ENCODE data around the gene ZFP92.
"Not testable (repeated sequence)": the region's sequence is repeated elsewhere in the genome, so short reads cannot be mapped to it uniquely, and the experiment has no call there.

Gene ZFP92

DNA sequence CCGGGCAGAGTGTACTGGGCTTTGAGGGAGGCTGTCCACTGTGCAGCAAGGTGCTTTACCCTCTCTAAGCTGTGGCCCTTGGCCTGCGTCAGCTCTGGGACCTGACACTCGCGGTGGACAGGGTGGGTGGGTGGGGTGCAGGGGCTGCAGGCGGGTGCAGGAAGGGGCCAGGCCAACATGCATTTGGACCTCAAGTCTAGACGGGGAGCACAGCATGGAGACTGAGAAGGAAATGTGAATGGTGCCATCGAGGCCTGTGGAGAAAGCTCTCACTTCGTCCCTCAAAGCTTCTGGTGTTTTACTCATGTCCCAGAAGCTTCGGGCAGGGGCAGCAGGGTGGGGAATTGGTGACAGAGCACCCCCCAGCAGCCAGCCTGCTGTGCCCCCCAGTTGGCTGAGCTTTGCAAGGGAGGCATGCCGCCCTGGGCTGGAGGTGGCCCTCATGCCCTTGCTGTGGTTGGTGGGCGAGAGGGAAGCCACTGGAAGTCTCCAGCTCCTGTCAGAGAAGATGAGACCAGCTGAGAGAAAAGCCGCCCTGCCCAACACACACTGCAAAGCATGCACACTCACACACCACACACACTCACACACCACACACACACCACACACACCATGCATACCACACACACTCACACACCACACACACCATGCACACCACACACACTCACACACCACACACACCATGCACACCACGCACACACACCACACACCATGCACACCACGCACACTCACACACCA, 22.4 kb upstream of the ZFP92 start:
- DNase-seq = no peak
- no peaks in the 10 kb centered on the region for H3K27me3 ChIP-seq (replicated peaks)
- in situ Hi-C loops (cut with HindIII; ENCODE audit: low pct_ligation_motif_present, low sequenced_read_pairs) = no loop called here

DNA sequence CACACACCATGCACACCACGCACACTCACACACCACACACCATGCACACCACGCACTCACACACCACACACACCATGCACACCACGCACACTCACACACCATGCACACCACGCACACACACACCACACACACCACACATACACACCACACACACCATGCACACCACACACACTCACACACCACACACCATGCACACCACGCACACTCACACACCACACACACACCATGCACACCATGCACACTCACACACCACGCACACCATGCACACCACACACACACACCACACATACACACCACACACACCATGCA, 21.9 kb upstream of the ZFP92 start:
- H3K36me3 ChIP-seq (replicated peaks); H3K4me3 ChIP-seq (ENCODE audit: low read depth, low read length); H3K27ac ChIP-seq; in situ Hi-C loops (cut with HindIII; ENCODE audit: low pct_ligation_motif_present, low sequenced_read_pairs); DNase-seq; H3K27me3 ChIP-seq (replicated peaks): not testable (repeated sequence)

More for the DNA sequence above, 22.4 kb upstream of the ZFP92 start:
- Histone ChIP-seq H3K4me3 (ENCODE audit: low read depth, low read length) (no peak overlapping the region), H3K36me3 (replicated peaks) (no peaks in the 10 kb centered on the region), H3K27ac (no peak overlapping the region)
- TF ChIP-seq, protein P1, sequence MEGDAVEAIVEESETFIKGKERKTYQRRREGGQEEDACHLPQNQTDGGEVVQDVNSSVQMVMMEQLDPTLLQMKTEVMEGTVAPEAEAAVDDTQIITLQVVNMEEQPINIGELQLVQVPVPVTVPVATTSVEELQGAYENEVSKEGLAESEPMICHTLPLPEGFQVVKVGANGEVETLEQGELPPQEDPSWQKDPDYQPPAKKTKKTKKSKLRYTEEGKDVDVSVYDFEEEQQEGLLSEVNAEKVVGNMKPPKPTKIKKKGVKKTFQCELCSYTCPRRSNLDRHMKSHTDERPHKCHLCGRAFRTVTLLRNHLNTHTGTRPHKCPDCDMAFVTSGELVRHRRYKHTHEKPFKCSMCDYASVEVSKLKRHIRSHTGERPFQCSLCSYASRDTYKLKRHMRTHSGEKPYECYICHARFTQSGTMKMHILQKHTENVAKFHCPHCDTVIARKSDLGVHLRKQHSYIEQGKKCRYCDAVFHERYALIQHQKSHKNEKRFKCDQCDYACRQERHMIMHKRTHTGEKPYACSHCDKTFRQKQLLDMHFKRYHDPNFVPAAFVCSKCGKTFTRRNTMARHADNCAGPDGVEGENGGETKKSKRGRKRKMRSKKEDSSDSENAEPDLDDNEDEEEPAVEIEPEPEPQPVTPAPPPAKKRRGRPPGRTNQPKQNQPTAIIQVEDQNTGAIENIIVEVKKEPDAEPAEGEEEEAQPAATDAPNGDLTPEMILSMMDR (IDR thresholded peaks at IDR 0.05; ENCODE audit: low read depth, low read length, missing control alignments) = no peak

DNA sequence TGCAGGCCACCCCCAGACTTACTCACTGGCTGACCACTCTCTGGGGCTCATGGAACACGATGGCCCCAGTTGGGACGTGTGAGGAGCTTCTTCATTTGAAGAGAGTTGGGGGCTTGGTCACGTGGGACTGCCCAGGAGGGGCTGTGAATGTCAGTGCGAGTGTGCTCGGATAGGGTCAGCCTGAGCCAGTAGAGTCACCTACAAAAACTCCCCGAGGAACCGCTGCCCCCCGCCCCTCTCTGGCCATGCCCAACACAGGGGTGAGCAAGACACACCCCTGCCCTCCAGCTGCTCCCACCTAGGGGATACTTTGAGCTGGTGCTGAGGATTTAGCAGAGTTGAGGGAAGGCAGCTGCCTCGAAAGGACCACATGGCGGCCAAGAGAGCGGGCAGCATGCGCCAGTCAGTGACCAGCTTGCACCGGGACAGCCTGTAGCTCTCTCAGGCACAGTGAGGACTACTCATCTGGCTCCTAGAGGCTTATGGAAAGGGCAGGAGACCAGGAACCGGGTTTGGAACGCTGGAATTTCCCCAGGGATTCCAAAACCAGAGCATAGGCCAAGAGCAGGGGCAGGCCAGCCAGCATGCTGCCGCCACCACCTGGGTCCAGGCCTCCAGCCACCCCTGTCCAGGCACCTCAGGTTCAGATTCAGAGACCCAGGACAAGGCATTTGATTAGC, 18.5 kb upstream of the ZFP92 start:
- in situ Hi-C loops (cut with HindIII; ENCODE audit: low pct_ligation_motif_present, low sequenced_read_pairs) = no loop called here
- H3K36me3 ChIP-seq (replicated peaks) = no peaks in the 10 kb centered on the region
- TF ChIP-seq, protein P1 (IDR thresholded peaks at IDR 0.05; ENCODE audit: low read depth, low read length, missing control alignments) = no peak
- no peak overlapping the region for H3K4me3 ChIP-seq (ENCODE audit: low read depth, low read length)
- no peak overlapping the region for H3K27ac ChIP-seq
- no peaks in the 10 kb centered on the region for H3K27me3 ChIP-seq (replicated peaks)
- DNase-seq = no peak

DNA sequence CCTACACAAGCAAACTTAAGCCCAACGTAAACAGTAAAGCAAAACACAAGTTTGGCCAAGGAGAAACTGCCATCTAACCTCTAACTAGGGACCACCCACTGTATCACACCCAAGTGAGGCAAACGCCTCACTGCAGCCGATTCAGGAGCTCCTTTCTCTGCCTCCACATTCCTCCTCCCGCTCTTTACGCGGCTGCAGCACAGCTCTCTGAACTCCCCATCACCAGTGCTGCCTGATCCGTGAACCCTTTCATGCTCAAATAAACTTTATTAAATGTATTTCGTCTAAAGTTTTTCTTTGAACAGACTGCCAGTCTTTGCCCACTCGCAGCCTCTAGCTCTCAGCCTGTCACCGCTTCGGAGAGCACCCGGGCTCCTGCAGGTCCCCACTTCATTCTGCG, 16.7 kb upstream of the ZFP92 start:
- H3K27me3 ChIP-seq (replicated peaks) = no peaks in the 10 kb centered on the region
- TF ChIP-seq, protein P1 (IDR thresholded peaks at IDR 0.05; ENCODE audit: low read depth, low read length, missing control alignments) = no peak
- no peaks in the 10 kb centered on the region for H3K36me3 ChIP-seq (replicated peaks)
- no peak overlapping the region for H3K4me3 ChIP-seq (ENCODE audit: low read depth, low read length)
- in situ Hi-C loops (cut with HindIII; ENCODE audit: low pct_ligation_motif_present, low sequenced_read_pairs) = no loop called here
- DNase-seq = no peak
- no peak overlapping the region for H3K27ac ChIP-seq

DNA sequence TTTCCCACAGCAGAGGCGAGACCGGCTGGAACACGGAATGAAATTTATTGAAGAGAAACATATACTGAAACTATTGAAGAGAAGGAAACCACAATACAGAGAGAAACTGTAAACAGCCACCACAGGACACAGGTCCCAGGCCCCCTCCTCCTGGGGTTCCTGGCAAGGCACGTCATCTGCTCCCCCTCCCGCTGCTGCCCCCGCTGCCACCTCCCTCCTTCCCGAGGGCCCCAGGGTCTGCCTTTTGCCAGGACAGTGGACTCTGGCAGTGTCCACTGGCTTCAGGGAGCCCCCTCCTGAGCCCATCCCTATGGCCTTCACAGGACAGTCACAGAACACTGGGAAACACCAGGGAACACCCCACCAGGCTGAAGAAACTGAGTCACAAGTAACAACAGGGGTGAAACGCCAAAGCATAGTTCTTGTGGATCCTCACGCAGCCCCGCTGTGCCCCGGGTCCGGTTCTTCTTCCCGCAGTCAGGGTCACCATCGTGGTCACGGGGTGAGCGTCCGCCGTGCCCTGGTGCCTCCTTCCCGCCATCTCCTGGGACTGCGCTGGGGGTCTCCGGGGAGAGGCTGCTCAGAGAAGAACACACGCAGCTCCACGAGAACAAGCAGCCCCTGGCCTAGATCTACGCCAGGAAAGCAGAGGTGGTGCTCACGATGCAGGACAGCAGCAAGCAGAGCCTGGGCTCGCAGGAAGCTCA, 15.5 kb upstream of the ZFP92 start:
- Histone ChIP-seq H3K36me3 (replicated peaks) (no peaks in the 10 kb centered on the region), H3K27ac (no peak overlapping the region), H3K4me3 (ENCODE audit: low read depth, low read length) (no peak overlapping the region), H3K27me3 (replicated peaks) (no peaks in the 10 kb centered on the region)
- no peak for DNase-seq
- in situ Hi-C loops (cut with HindIII; ENCODE audit: low pct_ligation_motif_present, low sequenced_read_pairs) = no loop called here
- TF ChIP-seq, protein P1 (IDR thresholded peaks at IDR 0.05; ENCODE audit: low read depth, low read length, missing control alignments) = no peak

Data from brain microvascular endothelial cell (primary cell).